Activated CD4-positive, alpha-beta T cell treated with anti-CD3 and anti-CD28 coated beads, Interleukin-2, amount 50 U/mL, for 1 hour (primary cell): Measurements from ENCODE around the gene LRRC7.

Experiments used
- DNase-seq: peaks from one replicate; pipeline ENCODE4 v3.0.0-alpha.2; 2020

Gene LRRC7

GRCh38 chr1:69592341-69592740 lies 24.6 kb downstream of the LRRC7 start:
- DNase-seq, result no peak

DNA sequence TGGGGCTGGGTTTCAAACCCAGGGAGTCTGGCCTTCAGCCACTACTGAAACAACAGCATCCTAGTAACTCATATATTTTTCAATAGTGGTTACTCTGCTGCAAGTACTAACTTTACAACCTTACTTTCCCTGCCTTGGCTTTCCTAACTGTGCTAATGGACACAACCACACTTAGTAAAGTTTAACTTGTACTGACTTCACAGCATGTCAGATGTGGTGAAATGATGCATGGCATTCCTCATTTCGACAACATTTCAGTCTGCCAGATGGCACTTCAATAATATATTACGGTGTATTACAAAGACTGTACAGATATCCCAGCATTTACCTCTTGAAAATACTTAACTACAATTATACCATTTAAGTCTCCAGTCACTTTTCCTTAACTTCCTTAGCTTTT lies 27.8 kb downstream of the LRRC7 start:
- no peak for DNase-seq

DNA sequence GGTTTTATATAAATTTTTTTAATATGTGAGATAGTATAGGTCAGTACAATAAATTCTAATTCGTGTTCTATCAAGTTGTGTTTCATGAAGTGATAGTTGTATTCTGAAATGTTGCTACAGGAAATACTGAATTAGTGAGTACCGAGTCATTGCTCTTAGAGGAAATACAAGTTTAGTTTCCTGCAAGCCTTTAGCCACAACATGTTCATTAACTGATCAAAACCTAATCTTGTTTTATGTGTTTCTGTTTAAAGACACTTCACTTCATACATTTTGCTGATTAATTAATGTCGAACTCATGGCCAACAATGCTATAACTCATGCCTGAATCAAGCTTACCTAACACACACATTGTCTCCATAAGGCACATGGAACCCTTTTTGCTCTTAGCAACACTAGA lies 43.6 kb downstream of the LRRC7 start:
- DNase-seq, result no peak

DNA sequence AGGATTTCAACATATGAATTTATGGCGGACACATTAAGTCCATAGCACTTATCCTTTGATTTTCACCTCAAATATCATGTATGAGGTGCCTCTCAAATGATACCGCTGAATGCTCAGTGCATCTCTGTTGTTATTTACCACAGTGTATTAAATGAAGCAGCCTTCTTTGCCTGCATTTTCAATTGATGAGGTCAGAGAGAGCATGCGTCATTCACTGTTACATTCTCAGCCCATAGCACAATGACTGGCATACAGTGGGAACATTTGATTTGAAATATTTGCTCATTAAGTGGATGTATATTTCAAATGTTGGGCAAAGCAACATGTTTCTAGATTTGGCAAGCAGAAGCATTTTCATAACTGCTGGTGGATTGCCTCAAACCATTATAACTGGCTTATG lies 45.7 kb downstream of the LRRC7 start:
- DNase-seq, result no peak

GRCh38 chr1:69638673-69639072 lies 71.0 kb downstream of the LRRC7 start:
- DNase-seq, result no peak

DNA sequence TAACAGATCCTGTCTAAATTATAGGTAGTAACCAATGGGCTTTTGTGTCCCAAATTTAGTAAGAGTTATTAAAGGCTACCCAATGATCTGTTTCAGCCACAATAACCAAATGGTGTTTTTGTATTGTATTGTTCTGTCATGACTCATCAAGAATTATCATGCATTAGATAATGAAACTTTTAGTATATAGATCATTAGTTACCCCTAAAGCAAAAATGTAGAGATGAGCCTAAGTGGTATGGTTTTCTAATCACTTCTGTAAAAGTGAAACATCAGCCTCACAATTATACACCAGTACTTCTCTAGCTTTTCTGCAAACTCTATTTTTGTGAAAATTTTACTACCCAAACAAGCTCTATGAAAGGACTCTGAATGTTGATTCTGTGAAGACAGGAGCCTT lies 71.4 kb downstream of the LRRC7 start:
- DNase-seq, result no peak

DNA sequence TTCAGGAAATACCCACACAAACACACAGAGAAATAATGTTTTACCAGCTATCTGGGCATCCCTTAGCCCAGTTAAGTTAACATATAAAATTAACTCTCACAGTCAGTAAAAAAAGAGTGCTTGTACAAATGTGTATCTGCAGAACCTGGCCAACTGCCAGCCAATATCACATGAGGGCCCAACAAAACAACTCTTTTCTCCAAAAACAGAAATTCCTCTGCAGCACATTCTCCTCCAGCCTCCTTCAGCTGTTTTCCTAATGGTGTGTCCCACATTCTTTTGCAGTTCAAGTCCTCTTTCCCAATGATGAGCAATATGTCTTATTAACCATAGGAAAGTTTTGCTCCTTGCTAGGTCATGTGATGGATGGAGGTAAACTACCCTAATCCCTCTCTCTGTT lies 75.5 kb downstream of the LRRC7 start:
- DNase-seq, result no peak

DNA sequence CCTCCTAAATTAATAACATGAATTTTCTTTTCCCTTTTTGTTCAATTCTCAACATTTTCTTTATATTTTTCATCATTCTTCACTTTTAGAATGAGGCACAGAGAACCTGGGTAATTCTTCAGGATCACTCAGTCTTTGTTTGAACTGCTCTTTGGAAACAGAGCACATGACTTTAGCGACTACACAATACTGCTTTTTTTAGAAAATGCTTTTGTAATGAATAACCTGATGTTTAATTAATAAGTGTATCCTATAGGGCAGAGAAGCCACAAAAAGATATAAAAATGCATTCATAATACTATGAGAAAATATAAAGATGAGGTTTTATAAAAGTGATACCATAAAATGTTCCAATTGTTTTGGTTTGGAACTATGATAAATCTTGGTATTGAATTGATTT lies 77.8 kb downstream of the LRRC7 start:
- DNase-seq, result no peak

DNA sequence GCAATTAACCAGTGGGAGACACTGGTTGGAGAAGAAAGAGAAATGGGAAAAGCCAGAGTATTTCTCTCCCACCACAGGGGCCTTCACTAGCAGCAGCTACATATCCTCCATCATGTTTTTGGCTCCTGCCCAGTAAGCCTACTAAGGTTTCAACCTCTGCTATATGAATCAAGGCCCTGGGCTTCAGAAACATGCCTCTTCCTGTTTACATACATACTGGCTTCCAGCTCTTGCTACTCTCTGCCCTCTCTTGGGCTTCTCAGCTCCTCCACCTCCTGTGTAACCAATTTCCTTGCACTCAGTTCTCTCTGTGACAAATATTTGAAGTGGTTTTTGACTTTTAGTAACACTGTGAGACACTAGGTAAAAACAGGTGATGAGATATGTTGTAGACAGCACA lies 80.8 kb downstream of the LRRC7 start:
- no peak for DNase-seq

DNA sequence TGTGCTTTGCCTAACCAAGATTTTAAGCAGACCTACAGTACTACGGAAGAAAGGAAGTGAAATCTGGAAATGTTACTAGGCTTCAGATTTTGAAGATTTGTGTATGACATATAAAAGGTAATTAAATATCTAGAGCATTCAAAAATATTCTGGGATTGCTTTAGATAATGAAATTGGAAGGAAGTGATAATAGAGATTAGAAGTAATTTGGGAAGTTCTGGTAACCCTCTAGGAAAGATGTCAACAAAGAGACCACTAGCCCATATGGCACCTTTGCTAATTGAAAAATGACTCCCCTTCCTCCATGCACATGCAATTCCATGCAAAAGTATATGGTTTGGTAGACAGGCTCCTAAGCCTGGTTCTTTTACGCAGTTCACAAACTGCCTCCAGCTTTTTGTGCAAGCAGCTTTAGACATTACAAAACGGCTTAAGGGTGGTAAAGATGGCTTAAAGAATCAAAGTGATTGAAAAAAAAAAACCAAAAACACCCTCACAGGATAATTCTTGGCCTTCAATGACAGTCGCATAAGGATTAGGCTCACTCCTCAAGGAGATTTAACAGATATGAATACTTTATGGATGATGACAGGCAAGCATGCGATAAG lies 81.8 kb downstream of the LRRC7 start:
- DNase-seq, result no peak

DNA sequence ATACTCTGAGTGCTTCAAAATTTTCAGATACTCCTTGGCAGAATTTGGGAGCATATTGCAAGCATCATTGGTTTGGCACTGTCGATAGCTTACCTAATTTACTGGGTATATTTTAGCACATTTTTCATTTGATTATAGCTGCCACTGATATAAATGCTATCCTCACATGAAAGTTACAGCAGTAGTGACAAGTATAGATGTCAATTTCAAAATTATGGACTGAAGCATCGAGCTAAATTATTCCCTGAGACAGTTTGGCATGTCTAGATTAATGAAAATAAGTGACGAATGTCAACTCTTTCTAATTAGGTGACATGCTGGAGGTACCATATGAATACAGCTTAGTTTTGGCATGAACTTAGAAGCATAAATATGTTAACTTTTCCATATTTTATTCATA lies 83.1 kb downstream of the LRRC7 start:
- no peak for DNase-seq

- no peak for DNase-seq
These were observed 83.9 kb downstream of the LRRC7 start for GRCh38 chr1:69651656-69652055.

GRCh38 chr1:69657971-69658370 lies 90.2 kb downstream of the LRRC7 start:
- no peak for DNase-seq

- no peak for DNase-seq
These were observed 94.0 kb downstream of the LRRC7 start for GRCh38 chr1:69661686-69662085.

- no peak for DNase-seq
These were observed 94.6 kb downstream of the LRRC7 start for GRCh38 chr1:69662321-69662720.

DNA sequence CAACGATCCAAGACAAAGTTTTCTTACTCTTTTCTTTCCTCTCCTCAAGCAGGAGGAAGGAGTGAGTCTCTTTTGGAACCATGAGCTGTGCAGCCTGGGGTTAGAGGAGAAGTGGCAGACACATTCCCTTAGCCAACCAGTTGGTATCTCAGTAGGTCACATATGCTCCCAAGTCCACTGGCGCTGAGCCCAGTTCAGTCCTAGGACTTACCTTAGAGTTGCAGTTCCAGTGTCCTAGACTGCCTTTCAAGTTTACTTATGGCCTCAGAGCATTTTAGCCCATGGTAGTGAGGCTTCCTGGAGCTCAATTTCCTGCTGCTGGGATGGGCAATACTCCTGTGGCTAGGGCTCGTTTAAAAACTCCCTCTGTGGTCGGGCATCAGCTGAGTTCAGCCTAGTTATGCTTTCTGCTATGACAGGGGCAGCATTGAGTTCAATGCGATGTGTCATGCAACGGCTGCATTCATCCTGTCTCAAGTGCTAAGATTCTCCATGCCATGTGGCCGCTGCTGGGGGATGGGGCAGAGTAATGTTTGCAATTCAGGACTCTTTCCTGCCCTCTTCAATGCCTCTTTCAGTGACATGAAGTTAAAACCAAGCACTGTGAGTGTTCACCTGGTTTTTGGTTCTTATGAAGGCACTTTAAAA lies 103.8 kb downstream of the LRRC7 start:
- no peak for DNase-seq

- no peak for DNase-seq
These were observed 105.6 kb downstream of the LRRC7 start for GRCh38 chr1:69673321-69673720.

- DNase-seq, result no peak
These were observed 112.2 kb downstream of the LRRC7 start for GRCh38 chr1:69679965-69680364.

- no peak for DNase-seq
These were observed 118.8 kb downstream of the LRRC7 start for GRCh38 chr1:69686367-69686984.

DNA sequence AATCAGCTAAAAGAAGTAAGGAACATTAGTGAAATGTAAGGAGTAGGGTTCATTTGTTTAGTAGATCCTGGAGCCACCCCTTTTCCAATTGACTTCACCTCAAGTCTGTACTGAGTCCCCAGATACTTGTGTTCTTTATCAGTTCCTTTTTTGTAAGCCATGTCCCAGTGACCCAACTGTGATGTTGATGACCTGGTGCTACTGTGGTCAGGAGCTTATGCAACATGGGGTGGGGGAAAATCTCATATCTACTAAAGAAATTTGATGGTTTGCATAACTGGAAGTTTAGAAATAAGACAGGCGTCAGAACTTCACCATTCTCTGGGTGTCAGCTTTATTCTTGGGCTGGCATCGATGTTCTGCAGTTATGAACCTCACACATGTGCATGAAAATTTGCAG lies 120.5 kb downstream of the LRRC7 start:
- no peak for DNase-seq

DNA sequence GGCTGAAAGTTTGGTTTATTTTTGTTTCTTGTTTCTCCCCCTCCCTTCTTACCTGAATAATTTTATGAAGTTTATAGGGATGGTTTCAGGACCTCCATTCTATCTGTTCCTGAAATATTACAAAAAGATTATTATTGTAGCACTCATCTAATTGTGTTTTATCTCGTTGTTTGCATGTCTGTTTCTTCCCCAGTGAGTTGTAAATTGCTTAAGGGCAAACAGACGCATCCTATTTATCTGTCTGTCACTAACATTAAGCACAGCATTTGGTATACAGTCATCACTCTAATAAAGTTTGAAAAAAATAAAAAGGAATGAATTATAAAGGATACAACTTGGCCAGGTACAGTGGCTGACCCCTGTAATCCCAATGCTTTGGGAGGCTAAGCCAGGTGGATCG lies 123.5 kb downstream of the LRRC7 start:
- no peak for DNase-seq

DNA sequence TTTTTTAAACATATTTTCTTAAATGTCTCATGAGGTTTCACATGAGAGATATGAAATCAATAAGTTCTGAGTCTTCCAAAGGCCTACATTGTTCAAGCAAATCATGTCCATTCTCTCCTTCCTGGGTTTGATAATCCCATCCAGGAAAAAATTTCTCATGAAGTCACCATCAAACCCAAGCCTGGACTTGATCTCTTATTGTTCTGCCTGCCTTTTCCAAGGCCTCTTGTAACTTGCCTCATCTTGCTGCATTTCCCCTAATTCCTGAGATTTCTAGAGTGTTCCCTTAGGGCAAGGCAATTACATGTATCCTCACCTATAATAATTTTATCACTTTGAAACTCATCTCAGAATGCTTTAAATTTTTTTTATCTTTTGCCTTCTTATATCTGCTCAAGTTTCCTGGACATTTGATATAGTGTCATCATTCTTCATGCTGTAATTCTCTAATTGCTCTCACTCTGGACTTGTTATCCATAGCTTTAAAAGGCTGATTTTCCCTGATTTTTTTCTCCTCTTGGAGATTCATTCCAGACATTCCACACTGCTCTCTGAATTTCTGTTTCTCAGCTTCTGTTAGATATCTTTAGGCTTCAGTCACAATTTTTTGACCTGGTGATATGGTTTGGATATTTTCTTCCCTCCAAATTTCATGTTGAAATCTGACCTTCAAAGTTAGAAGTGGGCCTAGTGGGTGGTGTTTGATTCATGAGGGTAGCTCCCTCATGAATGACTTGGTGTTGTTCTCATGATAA lies 126.4 kb downstream of the LRRC7 start:
- DNase-seq, result no peak

GRCh38 chr1:69697340-69697739 lies 129.6 kb downstream of the LRRC7 start:
- DNase-seq, result no peak

GRCh38 chr1:69700770-69701169 lies 133.0 kb downstream of the LRRC7 start:
- no peak for DNase-seq
